Brain microvascular endothelial cell (primary cell): ENCODE data around the gene CDK14.
A peak's percentile ranks its signal among the peaks of the same experiment; 100 is the strongest.

Experiments
- DNase-seq: peaks from one replicate; pipeline ENCODE4 v3.0.0-alpha.2; 2020
- H3K27ac ChIP-seq: fragments of 250-450 bp; sonication (Bioruptor Pico); 2 replicates; pipeline ENCODE4 v1.5.1; 2020; ENCODE audit warnings: mild to moderate bottlenecking, moderate library complexity
- H3K27me3 ChIP-seq: fragments of 250-450 bp; sonication (Bioruptor Pico); replicated peaks from 2 replicates; pipeline ENCODE4 v1.5.1; 2020; ENCODE audit warnings: mild to moderate bottlenecking
- H3K36me3 ChIP-seq: fragments of 250-450 bp; sonication (Bioruptor Pico); replicated peaks from 2 replicates; pipeline ENCODE4 v1.5.1; 2020; ENCODE audit warnings: mild to moderate bottlenecking
- H3K4me3 ChIP-seq: 2 replicates; pipeline ENCODE4 v1.5.1; 2011; ENCODE audit warnings: low read depth, mild to moderate bottlenecking, control low read depth, low read length, moderate library complexity
- in situ Hi-C: cut with HindIII; loops from 2 replicates; pipeline ENCODE4 v1.10.0; 2017; ENCODE audit warnings: low sequenced_read_pairs, low pct_ligation_motif_present
- TF ChIP-seq, protein P1 (sequence below): IDR thresholded peaks from 2 replicates; pipeline ENCODE4 v1.5.1; 2011; ENCODE audit warnings: low read depth, mild to moderate bottlenecking, moderate library complexity, low read length, control low read depth, inconsistent platforms; ENCODE audit errors: missing control alignments

CDK14 gene

DNA sequence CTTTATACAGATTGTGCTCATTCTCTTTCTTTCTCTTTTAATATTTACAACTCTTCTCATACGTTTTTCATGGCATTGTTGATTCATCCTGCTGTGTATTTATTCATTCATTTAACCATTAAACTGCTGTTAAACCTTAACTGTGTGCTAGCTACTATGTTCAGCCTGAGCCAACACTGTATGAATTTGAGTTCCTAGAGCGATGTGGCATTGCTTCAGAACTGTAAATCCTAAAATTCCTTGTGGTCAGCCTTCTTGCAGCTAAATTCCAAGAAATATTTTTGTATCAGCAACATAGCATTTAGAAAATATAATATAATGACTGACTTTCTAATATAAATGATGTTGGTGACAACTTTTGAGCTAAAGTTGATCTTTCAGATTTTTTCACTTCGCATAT lies 483.4 kb downstream of the CDK14 start:
- H3K27ac ChIP-seq = no peak overlapping the region
- H3K27me3 ChIP-seq = no peaks in the 10 kb centered on the region
- TF ChIP-seq, protein P1, sequence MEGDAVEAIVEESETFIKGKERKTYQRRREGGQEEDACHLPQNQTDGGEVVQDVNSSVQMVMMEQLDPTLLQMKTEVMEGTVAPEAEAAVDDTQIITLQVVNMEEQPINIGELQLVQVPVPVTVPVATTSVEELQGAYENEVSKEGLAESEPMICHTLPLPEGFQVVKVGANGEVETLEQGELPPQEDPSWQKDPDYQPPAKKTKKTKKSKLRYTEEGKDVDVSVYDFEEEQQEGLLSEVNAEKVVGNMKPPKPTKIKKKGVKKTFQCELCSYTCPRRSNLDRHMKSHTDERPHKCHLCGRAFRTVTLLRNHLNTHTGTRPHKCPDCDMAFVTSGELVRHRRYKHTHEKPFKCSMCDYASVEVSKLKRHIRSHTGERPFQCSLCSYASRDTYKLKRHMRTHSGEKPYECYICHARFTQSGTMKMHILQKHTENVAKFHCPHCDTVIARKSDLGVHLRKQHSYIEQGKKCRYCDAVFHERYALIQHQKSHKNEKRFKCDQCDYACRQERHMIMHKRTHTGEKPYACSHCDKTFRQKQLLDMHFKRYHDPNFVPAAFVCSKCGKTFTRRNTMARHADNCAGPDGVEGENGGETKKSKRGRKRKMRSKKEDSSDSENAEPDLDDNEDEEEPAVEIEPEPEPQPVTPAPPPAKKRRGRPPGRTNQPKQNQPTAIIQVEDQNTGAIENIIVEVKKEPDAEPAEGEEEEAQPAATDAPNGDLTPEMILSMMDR = no peak
- peak; percentile 22 for DNase-seq
- H3K36me3 ChIP-seq = no peaks in the 10 kb centered on the region
- in situ Hi-C loops = loop anchor here (25.0 kb wide), 1 partner anchor 708 kb away; no protein-coding TSS in a partner anchor
- no peak overlapping the region for H3K4me3 ChIP-seq

DNA sequence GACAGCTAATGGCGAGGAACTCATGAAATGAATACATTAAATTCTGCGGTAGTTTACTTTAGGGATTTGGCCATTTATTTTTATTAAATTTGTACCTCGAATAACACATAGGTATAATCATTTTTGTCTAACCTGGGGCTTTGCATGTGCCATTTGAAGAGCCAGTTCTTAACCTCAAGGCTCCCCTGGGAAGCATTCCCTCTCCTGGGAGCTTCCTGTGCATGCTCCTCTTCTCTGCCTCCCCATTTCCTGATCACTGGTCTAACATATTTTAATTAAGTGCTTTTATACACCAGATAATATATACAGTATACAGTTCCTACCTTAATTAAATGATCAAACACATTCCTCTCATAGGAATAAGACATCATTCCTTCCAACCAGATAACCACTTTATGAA lies 484.2 kb downstream of the CDK14 start:
- Histone ChIP-seq H3K36me3 (no peaks in the 10 kb centered on the region), H3K27ac (no peak overlapping the region), H3K4me3 (no peak overlapping the region), H3K27me3 (no peaks in the 10 kb centered on the region)
- TF ChIP-seq, protein P1 = no peak
- DNase-seq = no peak
- in situ Hi-C loops = loop anchor here (25.0 kb wide), 1 partner anchor 707 kb away; no protein-coding TSS in a partner anchor

DNA sequence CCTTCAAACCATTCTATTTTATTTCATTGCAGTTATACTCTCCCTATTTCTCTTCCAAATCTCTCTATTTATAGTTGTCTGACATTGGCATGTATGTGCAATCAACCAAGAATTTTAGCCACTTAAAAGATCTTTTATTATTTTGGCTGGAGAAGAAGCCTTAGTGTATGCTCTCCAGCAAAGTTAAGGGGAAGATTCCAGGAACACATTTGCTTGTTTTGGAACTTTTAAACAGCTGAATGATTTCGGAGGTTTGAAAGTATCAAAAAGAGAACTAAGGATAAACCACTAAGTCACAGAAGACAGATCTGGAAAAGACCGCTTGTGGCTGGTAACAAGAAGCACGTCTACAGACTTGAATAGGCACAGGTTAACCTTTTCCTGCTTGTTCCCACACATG lies 485.9 kb downstream of the CDK14 start:
- DNase-seq = no peak
- in situ Hi-C loops = loop anchor here (25.0 kb wide), 1 partner anchor 705 kb away; no protein-coding TSS in a partner anchor
- no peaks in the 10 kb centered on the region for H3K36me3 ChIP-seq
- TF ChIP-seq, protein P1 = no peak
- H3K4me3 ChIP-seq = no peak overlapping the region
- H3K27ac ChIP-seq = no peak overlapping the region
- no peaks in the 10 kb centered on the region for H3K27me3 ChIP-seq

DNA sequence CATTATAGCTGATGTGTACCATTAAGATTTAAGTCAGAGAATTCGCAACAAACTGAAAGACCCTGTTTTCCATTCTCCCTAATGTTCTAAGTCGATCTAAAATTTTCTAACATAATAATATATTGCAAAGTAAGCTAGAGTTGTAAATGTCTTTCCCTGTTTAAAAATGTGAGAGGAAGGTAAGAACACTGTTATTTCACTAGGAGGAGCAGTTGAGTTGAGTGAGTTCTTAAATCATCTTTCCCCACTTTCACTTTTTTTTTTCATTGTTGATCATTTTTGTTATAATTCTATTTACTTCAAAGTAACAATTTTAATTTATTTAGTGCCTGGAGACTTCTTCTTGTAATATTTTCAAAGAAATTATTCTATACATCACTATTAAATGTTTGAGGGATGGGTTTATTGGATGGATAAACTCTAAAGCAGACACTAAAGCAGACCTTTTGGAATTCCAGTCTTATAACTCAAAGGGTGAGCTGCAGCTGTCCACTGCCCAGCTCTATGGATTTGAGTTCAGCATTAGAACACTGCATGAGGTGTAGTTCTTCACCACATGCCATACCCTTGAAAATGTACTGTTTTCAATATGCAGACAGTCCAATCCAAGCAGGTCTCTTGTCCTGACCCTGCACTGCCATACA lies 486.9 kb downstream of the CDK14 start:
- no peak overlapping the region for H3K4me3 ChIP-seq
- H3K36me3 ChIP-seq = no peaks in the 10 kb centered on the region
- H3K27me3 ChIP-seq = no peaks in the 10 kb centered on the region
- in situ Hi-C loops = loop anchor here (25.0 kb wide), 1 partner anchor 704 kb away; no protein-coding TSS in a partner anchor
- TF ChIP-seq, protein P1 = peak; percentile 52
- no peak overlapping the region for H3K27ac ChIP-seq
- DNase-seq = no peak

DNA sequence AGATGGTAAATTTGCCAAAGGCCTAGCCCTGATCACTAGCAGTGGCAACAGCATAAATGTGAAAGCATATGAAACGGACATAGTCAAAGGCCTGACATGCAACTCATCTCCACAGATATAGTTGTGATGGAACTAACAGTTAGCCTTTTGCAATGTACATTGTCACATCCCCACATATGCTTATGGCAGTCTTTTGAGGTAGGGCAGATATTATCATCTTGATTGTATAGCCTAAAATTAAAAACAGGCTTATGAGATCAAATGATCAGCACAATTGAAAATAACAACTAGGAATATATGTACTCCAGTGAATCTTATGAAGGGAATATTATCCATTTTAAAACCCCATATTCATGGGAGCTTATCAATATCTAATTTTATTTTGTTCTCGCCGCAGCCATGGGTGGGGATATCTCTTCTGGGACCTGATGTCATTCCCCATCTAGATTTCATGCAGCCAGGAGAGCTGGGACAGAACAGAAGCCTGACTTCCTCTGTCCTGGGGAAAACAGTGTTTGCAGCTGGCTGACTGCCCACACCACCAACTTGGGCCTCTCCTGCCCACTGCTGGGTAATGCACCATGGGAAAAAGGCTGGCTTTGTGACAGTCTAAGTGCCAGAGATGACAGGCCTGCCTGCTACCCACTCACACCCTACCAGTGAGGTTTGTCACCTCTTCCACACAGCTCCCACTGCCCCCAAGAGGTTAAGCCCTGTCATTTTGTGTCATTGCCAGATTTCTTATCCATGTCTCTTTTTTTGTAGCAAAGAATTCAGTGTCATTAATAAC lies 487.9 kb downstream of the CDK14 start:
- no peaks in the 10 kb centered on the region for H3K27me3 ChIP-seq
- DNase-seq = no peak
- no peak overlapping the region for H3K4me3 ChIP-seq
- H3K36me3 ChIP-seq = no peaks in the 10 kb centered on the region
- TF ChIP-seq, protein P1 = no peak
- in situ Hi-C loops = loop anchor here (25.0 kb wide), 1 partner anchor 703 kb away; no protein-coding TSS in a partner anchor
- no peak overlapping the region for H3K27ac ChIP-seq
